ENCODE data around the gene EML6. TPM values are rescaled to one million over a fixed set of nuclear protein-coding genes. Genes with fewer than 3 reads are reported as not detected.

The EML6 gene
- total RNA-seq, 1 experiment from 2014 or later, result 1.5 TPM

DNA sequence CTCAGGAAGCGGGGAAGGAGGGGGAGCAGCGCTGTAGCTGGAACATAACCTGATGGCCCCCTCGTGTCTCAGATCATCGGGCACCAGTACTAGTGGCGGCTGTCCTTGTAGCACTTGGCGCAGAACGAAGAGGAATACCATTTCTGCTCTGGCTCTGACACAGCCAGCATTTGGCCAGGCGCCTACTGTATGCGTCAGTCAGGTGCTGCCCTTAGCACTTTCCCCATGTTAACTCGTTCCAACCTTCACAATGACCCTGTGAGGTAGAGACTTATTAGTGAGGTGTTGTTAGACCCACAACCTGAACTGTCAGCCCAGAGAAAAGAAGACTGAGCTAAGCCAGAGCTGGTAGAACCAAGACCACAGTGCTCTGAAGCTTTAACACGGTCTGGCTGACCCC is 47.7 kb upstream of the EML6 start:
- Histone ChIP-seq H3K56ac (ENCODE audit: insufficient read length, low read depth, low read length) (no peak overlapping the region), H3K9ac (ENCODE audit: extremely low read depth, insufficient read length, low read length) (no peak overlapping the region), H4K8ac (replicated peaks; ENCODE audit: insufficient read length, low read depth, low read length) (no peak overlapping the region), H2BK5ac (ENCODE audit: insufficient read length, low read length) (no peak overlapping the region), H2BK120ac (ENCODE audit: low read depth, low read length, poor library complexity, severe bottlenecking) (no peak overlapping the region), H3K4me2 (ENCODE audit: insufficient read depth, insufficient read length, low read length) (no peak overlapping the region), H3K23me2 (ENCODE audit: insufficient read length, low read depth, low read length, poor library complexity, severe bottlenecking) (no peaks in the 10 kb centered on the region), H3K79me1 (ENCODE audit: insufficient read depth, low read depth, low read length, poor library complexity, severe bottlenecking) (no peaks in the 10 kb centered on the region), H2BK20ac (ENCODE audit: low read depth, low read length, poor library complexity, severe bottlenecking) (no peak overlapping the region), H3K14ac (ENCODE audit: insufficient read depth, low read length) (no peak overlapping the region), H4K20me1 (ENCODE audit: control insufficient read depth, insufficient read depth, insufficient read length) (no peaks in the 10 kb centered on the region), H2AK5ac (ENCODE audit: insufficient read length, low read length) (no peak overlapping the region), H4K91ac (ENCODE audit: insufficient read length, low read depth, low read length) (no peak overlapping the region), H3K18ac (ENCODE audit: insufficient read length, low read depth, low read length) (no peak overlapping the region), H3K4ac (ENCODE audit: low read depth, low read length) (no peak overlapping the region), H3K23ac (ENCODE audit: insufficient read length, low read depth, low read length) (no peak overlapping the region), H3K79me2 (ENCODE audit: insufficient read depth, low read length) (no peaks in the 10 kb centered on the region), H3K27ac (ENCODE audit: insufficient read length, low read depth, low read length) (no peak overlapping the region), H3K4me1 (ENCODE audit: insufficient read depth, low read length) (no peaks in the 10 kb centered on the region), H2BK15ac (ENCODE audit: low read depth, low read length) (no peak overlapping the region), H2AFZ (ENCODE audit: low read length) (no peak overlapping the region), H3K27me3 (ENCODE audit: insufficient read depth, low read length) (no peaks in the 10 kb centered on the region), H2BK12ac (ENCODE audit: insufficient read length, low read depth, low read length) (no peak overlapping the region), H4K5ac (ENCODE audit: insufficient read length, low read depth, low read length) (no peak overlapping the region), H3T11ph (ENCODE audit: low read length) (no peak overlapping the region), H3K9me3 (ENCODE audit: control insufficient read depth, low read depth, low read length) (no peaks in the 10 kb centered on the region)
- TF ChIP-seq, protein P1, sequence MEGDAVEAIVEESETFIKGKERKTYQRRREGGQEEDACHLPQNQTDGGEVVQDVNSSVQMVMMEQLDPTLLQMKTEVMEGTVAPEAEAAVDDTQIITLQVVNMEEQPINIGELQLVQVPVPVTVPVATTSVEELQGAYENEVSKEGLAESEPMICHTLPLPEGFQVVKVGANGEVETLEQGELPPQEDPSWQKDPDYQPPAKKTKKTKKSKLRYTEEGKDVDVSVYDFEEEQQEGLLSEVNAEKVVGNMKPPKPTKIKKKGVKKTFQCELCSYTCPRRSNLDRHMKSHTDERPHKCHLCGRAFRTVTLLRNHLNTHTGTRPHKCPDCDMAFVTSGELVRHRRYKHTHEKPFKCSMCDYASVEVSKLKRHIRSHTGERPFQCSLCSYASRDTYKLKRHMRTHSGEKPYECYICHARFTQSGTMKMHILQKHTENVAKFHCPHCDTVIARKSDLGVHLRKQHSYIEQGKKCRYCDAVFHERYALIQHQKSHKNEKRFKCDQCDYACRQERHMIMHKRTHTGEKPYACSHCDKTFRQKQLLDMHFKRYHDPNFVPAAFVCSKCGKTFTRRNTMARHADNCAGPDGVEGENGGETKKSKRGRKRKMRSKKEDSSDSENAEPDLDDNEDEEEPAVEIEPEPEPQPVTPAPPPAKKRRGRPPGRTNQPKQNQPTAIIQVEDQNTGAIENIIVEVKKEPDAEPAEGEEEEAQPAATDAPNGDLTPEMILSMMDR (conservative IDR thresholded peaks at IDR 0.05), result no peak
- WGBS (ENCODE audit: extremely low coverage, insufficient read length, low lambda C conversion rate), result no CpG with 5 or more reads among the region's 11 CpGs
- DNase-seq, result no peak
- Mint-ChIP-seq H3K4me3 (no peak overlapping the region), H3K27ac (no peak overlapping the region; a peak in 1 of 7 replicates), H3K27me3 (ENCODE audit: low read depth) (no peaks in the 10 kb centered on the region; the same call in 1 of the 2 replicates), H3K4me1 (peaks cover 15 to 16% of the 10 kb centered on the region in 2 experiments), H3K36me3 (ENCODE audit: insufficient read depth in 1 of 3, low read depth in 3 of 3) (peaks cover 0 to 5% (median 3%) of the 10 kb centered on the region in 3 experiments; a peak in 5 of 7 replicates), H3K9me3 (no peaks in the 10 kb centered on the region)
